ENCODE measurements around the gene CKM. TPM values are rescaled to one million over a fixed set of nuclear protein-coding genes. Genes with fewer than 3 reads are reported as not detected.
A peak's percentile ranks its signal among the peaks of the same experiment; 100 is the strongest.

Gene CKM
- total and polyA plus RNA-seq, 12 donors: 2,078 to 7,765 (median 4,407) TPM

GRCh38 chr19:45307361-45307760 lies 15.3 kb downstream of the CKM start:
- Histone ChIP-seq H3K9me3 (peaks cover 0 to 9% (median 0%) of the 10 kb centered on the region in 11 donors), H3K27ac (no peak overlapping the region), H3K36me3 (peaks cover 0 to 75% (median 4%) of the 10 kb centered on the region in 9 donors), H3K27me3 (no peaks in the 10 kb centered on the region), H3K4me3 (no peak overlapping the region), H3K4me1 (peaks cover 0 to 40% (median 3%) of the 10 kb centered on the region in 9 donors)
- DNase-seq (no peak), ATAC-seq (no peak)
- intact Hi-C loops (cut with DNase I): no loop called here
- whole genome bisulfite sequencing, 2 donors: 89 to 92% methylated on average over 19 of the region's 19 CpGs
- TF ChIP-seq CTCF (IDR thresholded peaks at IDR 0.05): no peak

- Histone ChIP-seq H3K27ac (peak overlapping the region in 1 of 10 donors; percentile 7), H3K4me3 (no peak overlapping the region), H3K27me3 (no peaks in the 10 kb centered on the region), H3K4me1 (peaks cover 0 to 32% (median 0%) of the 10 kb centered on the region in 9 donors), H3K36me3 (peaks cover 0 to 74% (median 6%) of the 10 kb centered on the region in 9 donors), H3K9me3 (peaks cover 0 to 9% (median 0%) of the 10 kb centered on the region in 11 donors)
- ATAC-seq (peak in 1 of 8 donors; percentile 12), DNase-seq (no peak)
- no peak for TF ChIP-seq CTCF (IDR thresholded peaks at IDR 0.05)
- 71 to 74% methylated on average over 18 of the region's 18 CpGs for WGBS, 2 donors
- intact Hi-C loops (cut with DNase I): no loop called here
These were observed 16.1 kb downstream of the CKM start for GRCh38 chr19:45306518-45307027.

GRCh38 chr19:45306040-45306439 lies 16.6 kb downstream of the CKM start:
- Histone ChIP-seq H3K36me3 (peaks cover 0 to 70% (median 6%) of the 10 kb centered on the region in 9 donors), H3K9me3 (peaks cover 0 to 9% (median 0%) of the 10 kb centered on the region in 11 donors), H3K4me1 (peaks cover 0 to 27% (median 0%) of the 10 kb centered on the region in 9 donors), H3K27me3 (no peaks in the 10 kb centered on the region), H3K27ac (peak overlapping the region in 1 of 10 donors; percentile 7), H3K4me3 (no peak overlapping the region)
- whole genome bisulfite sequencing, 2 donors: 52 to 56% methylated on average over 9 of the region's 9 CpGs
- DNase-seq: no peak
- no peak for TF ChIP-seq CTCF (IDR thresholded peaks at IDR 0.05)
- ATAC-seq: no peak
- intact Hi-C loops (cut with DNase I): no loop called here

GRCh38 chr19:45305421-45305820 lies 17.3 kb downstream of the CKM start:
- Histone ChIP-seq H3K4me1 (peaks cover 0 to 22% (median 0%) of the 10 kb centered on the region in 9 donors), H3K9me3 (peaks cover 0 to 9% (median 0%) of the 10 kb centered on the region in 11 donors), H3K4me3 (no peak overlapping the region), H3K27ac (no peak overlapping the region), H3K36me3 (peaks cover 0 to 70% (median 6%) of the 10 kb centered on the region in 9 donors), H3K27me3 (no peaks in the 10 kb centered on the region)
- WGBS, 2 donors: 17 to 26% methylated on average over 5 of the region's 5 CpGs
- no peak for TF ChIP-seq CTCF (IDR thresholded peaks at IDR 0.05)
- DNase-seq (no peak), ATAC-seq (no peak)
- intact Hi-C loops (cut with DNase I): no loop called here
